Transverse colon (tissue), 4 donors: Measurements from ENCODE around the gene CAPS2.

ENCODE experiments used
- POLR2A ChIP-seq: fragments of 450-650 bp; IDR thresholded peaks from one replicate; pipeline ENCODE4 v1.6.1; 2016; ENCODE audit warnings: antibody characterized with exemption, mild to moderate bottlenecking, moderate library complexity
- POLR2AphosphoS5 ChIP-seq, 3 donors: sonication (generic); formaldehyde crosslinking; IDR thresholded peaks; one replicate each; pipeline ENCODE4 v1.6.1; 2016; ENCODE audit warnings: antibody characterized with exemption in 3 of 3
- TF ChIP-seq, protein P1 (sequence below), 5 experiments: fragments of 200-600 bp in 3 of 5; fragments of 450-650 bp in 2 of 5; sonication (generic) in 3 of 5; IDR thresholded peaks; 1 replicate in 2 of 5; 2 replicates in 3 of 5; pipeline ENCODE4 v1.5.1; 2016 to 2017; ENCODE audit warnings: antibody characterized with exemption in 5 of 5, inconsistent platforms in 3 of 5, mild to moderate bottlenecking in 2 of 5, moderate library complexity in 1 of 5

DNA sequence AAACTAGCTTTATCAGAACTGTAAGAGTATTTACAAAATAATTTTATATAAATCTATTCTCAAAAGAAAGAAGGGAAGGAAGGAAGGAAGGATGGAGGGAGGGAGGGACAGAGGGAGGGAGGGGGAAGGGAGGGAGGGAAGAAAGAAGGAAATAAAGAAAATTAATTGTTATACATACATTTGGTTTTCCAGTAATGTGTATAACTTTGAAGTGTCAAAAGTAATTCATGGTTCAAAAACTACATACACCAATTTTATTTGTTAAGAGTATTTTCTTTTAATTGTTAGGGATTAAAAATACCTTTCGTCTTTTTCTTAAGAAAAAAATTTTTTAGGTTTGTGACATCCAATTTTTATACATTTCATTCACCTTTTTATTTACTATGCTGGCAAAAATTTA lies 103.0 kb downstream of the CAPS2 start:
- TF ChIP-seq POLR2AphosphoS5 (IDR thresholded peaks at IDR 0.05) (no peak), POLR2A (no peak)
- TF ChIP-seq, protein P1, sequence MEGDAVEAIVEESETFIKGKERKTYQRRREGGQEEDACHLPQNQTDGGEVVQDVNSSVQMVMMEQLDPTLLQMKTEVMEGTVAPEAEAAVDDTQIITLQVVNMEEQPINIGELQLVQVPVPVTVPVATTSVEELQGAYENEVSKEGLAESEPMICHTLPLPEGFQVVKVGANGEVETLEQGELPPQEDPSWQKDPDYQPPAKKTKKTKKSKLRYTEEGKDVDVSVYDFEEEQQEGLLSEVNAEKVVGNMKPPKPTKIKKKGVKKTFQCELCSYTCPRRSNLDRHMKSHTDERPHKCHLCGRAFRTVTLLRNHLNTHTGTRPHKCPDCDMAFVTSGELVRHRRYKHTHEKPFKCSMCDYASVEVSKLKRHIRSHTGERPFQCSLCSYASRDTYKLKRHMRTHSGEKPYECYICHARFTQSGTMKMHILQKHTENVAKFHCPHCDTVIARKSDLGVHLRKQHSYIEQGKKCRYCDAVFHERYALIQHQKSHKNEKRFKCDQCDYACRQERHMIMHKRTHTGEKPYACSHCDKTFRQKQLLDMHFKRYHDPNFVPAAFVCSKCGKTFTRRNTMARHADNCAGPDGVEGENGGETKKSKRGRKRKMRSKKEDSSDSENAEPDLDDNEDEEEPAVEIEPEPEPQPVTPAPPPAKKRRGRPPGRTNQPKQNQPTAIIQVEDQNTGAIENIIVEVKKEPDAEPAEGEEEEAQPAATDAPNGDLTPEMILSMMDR (IDR thresholded peaks at IDR 0.05), result no peak
